ENCODE results near the gene ZCCHC12. TPM values are rescaled to one million over a fixed set of nuclear protein-coding genes. Genes with fewer than 3 reads are reported as not detected.
A peak's percentile ranks its signal among the peaks of the same experiment; 100 is the strongest.

ZCCHC12 gene
- total RNA-seq, 1 experiment from 2014 or later: 2.6 TPM

DNA sequence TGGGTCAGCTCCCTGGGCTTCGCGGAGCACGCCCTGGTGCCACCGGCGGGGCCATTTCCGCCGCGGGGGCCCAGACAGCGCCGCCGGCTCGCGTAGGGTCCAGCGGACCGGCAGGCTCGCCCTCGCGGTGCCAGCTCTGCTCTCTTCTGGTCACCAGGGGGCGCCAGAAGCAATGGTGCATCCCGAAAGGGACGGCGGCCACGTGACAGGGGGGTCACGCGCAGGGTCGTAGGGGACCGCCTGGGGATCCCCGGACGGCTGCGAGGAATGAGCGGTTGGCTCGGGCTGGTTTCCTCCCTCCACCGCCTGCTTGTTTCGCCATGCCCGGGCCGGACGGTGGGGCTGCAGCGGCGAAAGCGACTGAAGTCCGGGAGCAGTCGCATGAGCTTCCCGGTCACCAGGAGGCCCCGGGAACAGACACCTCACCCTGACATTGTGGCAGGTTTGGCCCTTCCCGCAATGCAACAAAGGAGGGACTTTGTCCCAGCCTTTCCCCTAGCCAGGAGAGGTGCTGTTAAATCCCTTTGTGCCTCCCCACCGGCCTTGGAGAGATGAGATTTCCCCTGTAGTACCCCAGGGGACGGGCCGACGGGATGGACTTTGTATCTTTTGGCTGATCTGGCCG lies 15.8 kb downstream of the ZCCHC12 start:
- H3K4ac ChIP-seq (ENCODE audit: low read depth, low read length): no peak overlapping the region
- H3K27ac ChIP-seq (ENCODE audit: insufficient read length, low read depth, low read length): no peak overlapping the region
- H3K4me3 Mint-ChIP-seq: peak overlapping the region; percentile 58 to 71

More for the DNA sequence above, 15.8 kb downstream of the ZCCHC12 start:
- Histone ChIP-seq H4K20me1 (ENCODE audit: control insufficient read depth, insufficient read depth, insufficient read length) (no peaks in the 10 kb centered on the region), H3K56ac (ENCODE audit: insufficient read length, low read depth, low read length) (no peak overlapping the region), H2AK5ac (ENCODE audit: insufficient read length, low read length) (no peak overlapping the region), H4K8ac (replicated peaks; ENCODE audit: insufficient read length, low read depth, low read length) (no peak overlapping the region), H2BK5ac (ENCODE audit: insufficient read length, low read length) (no peak overlapping the region), H2AFZ (ENCODE audit: low read length) (no peak overlapping the region), H3K18ac (ENCODE audit: insufficient read length, low read depth, low read length) (no peak overlapping the region), H3K9me3 (ENCODE audit: control insufficient read depth, low read depth, low read length) (no peaks in the 10 kb centered on the region), H2BK12ac (ENCODE audit: insufficient read length, low read depth, low read length) (no peak overlapping the region), H2BK20ac (ENCODE audit: low read depth, low read length, poor library complexity, severe bottlenecking) (no peak overlapping the region), H3T11ph (ENCODE audit: low read length) (no peak overlapping the region), H4K5ac (ENCODE audit: insufficient read length, low read depth, low read length) (no peak overlapping the region), H3K9ac (ENCODE audit: extremely low read depth, insufficient read length, low read length) (peak overlapping the region; percentile 3), H3K79me2 (ENCODE audit: insufficient read depth, low read length) (no peaks in the 10 kb centered on the region), H3K14ac (ENCODE audit: insufficient read depth, low read length) (peak overlapping the region; percentile 54), H2BK120ac (ENCODE audit: low read depth, low read length, poor library complexity, severe bottlenecking) (no peak overlapping the region), H4K91ac (ENCODE audit: insufficient read length, low read depth, low read length) (no peak overlapping the region), H3K27me3 (ENCODE audit: insufficient read depth, low read length) (no peaks in the 10 kb centered on the region; the same call in 1 of the 2 replicates), H3K4me2 (ENCODE audit: insufficient read depth, insufficient read length, low read length) (peak overlapping the region; percentile 22), H3K79me1 (ENCODE audit: insufficient read depth, low read depth, low read length, poor library complexity, severe bottlenecking) (no peaks in the 10 kb centered on the region), H3K23me2 (ENCODE audit: insufficient read length, low read depth, low read length, poor library complexity, severe bottlenecking) (no peaks in the 10 kb centered on the region), H3K23ac (ENCODE audit: insufficient read length, low read depth, low read length) (no peak overlapping the region), H3K4me1 (ENCODE audit: insufficient read depth, low read length) (no peaks in the 10 kb centered on the region), H2BK15ac (ENCODE audit: low read depth, low read length) (no peak overlapping the region)
- DNase-seq: peak; percentile 87
- Mint-ChIP-seq H3K27ac (no peak overlapping the region), H3K27me3 (ENCODE audit: low read depth) (peaks cover 26% of the 10 kb centered on the region), H3K9me3 (peaks cover 6 to 60% of the 10 kb centered on the region in 2 experiments; a peak in 4 of 5 replicates), H3K4me1 (peaks cover 0 to 3% of the 10 kb centered on the region in 2 experiments; a peak in 1 of 4 replicates), H3K36me3 (ENCODE audit: insufficient read depth in 1 of 3, low read depth in 3 of 3) (peaks cover 0 to 3% (median 0%) of the 10 kb centered on the region in 3 experiments; a peak in 1 of 7 replicates)
- WGBS (ENCODE audit: extremely low coverage, insufficient read length, low lambda C conversion rate): no CpG with 5 or more reads among the region's 50 CpGs
- TF ChIP-seq, protein P1, sequence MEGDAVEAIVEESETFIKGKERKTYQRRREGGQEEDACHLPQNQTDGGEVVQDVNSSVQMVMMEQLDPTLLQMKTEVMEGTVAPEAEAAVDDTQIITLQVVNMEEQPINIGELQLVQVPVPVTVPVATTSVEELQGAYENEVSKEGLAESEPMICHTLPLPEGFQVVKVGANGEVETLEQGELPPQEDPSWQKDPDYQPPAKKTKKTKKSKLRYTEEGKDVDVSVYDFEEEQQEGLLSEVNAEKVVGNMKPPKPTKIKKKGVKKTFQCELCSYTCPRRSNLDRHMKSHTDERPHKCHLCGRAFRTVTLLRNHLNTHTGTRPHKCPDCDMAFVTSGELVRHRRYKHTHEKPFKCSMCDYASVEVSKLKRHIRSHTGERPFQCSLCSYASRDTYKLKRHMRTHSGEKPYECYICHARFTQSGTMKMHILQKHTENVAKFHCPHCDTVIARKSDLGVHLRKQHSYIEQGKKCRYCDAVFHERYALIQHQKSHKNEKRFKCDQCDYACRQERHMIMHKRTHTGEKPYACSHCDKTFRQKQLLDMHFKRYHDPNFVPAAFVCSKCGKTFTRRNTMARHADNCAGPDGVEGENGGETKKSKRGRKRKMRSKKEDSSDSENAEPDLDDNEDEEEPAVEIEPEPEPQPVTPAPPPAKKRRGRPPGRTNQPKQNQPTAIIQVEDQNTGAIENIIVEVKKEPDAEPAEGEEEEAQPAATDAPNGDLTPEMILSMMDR (conservative IDR thresholded peaks at IDR 0.05): peak; percentile 81
